Bone marrow (tissue), 2 donors: Measurements from ENCODE around the gene MUC21.
"Not testable (repeated sequence)": the region's sequence is repeated elsewhere in the genome, so short reads cannot be mapped to it uniquely, and the experiment has no call there.

Experiments used
- DNase-seq, 2 donors: peaks; one replicate each; lab custom pipeline; 2025; lab: John Stamatoyannopoulos, UW

The MUC21 gene

DNA sequence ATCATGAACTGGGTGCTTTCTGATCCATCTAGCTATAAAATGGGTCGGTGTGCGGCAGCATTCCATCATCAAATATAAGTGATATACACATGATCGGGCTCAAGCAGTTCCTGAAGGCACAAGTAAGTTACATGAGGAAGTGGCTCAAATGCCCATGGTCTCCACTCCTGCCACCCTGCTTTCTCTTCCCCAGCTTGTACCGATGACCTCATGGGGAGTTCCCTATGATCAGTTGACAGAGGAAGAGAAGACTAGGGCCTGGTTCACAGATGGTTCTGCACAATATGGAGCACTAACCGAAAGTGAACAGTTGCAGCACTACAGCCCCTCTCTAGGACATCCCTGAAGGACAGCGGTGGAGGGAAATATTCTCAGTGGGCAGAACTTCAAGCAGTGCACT, 14.3 kb upstream of the MUC21 start:
- not testable (repeated sequence) for DNase-seq

DNA sequence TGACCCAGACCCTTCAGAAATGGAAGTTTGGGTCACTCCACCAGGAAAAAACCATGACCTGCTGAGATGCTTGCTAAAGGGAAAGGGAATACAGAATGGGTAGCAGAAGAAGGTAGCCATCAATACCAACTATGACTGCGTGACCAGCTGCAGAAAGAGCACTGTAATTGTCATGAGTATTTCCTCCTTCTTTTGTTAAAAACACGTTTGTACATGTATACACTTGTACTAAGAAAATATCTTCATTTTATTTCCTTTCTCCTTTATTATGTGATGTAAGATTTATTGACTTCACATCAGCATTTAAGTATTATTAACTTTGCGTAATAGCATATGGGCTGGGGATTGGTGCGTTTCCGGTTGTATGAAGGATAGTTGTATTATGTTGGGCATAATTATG, 12.6 kb upstream of the MUC21 start:
- no peak for DNase-seq

DNA sequence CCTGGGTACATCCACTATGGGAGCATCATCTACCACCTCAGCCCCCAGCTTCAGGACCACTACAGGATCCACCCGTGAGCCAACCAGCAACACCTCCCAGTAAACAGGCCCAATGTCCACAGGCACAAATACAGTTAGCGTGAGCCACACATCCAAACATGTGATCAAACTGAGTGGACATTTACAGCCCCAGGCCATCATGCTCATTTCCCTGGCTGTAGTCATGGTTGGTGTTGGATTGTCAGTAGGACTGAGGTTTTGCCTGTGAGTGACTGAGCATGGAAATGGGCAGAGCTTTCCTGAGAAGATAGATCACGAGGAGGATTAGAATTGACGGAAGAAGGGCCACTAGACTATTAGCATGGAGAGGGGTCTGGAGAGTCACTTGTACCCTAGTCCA, 10.7 kb upstream of the MUC21 start:
- no peak for DNase-seq

DNA sequence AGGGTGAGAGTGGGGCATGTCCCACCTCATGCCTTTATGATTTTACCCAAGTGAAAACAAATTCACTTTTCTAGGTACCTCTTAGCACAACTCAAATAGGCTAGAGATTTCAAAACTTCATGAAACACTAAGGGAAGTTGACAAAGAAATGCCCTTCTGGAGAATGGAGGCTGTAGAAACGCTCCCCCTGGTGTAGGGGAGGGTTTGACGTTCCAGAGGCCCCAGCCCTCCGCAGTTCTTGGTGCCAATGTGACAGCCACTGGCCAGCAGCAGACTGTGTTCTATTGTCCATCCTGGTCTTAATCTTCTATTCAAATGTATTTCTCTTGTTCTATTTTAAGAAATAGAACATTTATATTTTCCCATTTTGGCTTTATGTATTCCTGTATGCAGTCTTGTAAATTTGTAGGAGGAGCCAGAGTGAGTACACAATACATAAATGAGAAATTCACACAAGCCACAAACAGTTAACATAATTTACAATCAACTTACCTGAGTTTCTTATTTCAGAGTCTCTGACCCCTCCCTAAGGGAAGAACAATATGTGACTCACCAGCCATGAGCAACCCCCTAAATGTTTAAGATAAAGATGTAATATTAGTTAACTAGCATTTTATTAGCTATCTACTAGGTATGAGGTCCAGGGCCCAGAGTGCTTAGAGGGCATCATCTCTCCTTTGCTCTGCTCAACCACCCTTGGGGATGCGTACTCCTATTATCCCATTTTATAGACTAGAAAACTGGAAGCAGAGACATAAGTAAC, 8.8 kb upstream of the MUC21 start:
- DNase-seq = no peak

DNA sequence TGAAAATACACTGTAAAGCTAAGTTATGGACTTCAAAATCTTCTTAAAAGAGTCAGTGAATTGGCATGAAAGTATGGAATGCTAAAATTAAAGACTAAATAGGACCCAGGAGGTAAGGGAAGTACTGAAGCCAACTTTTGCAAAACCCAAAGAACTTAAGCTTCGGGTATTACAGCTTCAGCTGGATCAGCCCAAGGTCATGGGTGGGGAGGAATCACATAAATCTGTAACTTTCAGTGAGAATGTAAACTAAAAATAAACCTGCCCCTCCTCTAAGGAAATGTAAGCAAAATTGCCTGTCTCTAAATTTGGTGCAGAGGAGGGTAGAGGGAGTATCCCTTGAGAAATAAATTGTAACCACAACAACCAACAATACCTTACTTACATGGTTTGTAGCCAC, 4.4 kb upstream of the MUC21 start:
- DNase-seq = no peak

DNA sequence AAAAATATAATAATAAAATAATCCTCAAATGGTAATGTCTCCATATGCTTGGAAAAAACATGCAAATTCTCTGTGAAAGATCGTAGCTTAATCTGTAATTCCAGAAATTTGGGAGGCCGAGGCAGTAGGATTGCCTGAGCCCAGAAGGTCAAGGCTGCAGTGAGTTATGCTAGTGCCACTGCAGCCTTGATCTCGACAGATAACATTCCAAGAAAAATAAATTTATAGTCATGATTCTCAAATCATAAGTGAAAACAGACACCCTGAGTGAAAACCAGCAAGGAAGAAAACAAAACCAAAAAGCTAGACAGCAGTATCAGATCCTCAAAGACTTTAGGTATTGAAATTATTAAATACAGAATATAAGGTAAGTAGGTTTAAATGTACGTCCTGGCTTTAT, 3.8 kb upstream of the MUC21 start:
- DNase-seq = no peak

DNA sequence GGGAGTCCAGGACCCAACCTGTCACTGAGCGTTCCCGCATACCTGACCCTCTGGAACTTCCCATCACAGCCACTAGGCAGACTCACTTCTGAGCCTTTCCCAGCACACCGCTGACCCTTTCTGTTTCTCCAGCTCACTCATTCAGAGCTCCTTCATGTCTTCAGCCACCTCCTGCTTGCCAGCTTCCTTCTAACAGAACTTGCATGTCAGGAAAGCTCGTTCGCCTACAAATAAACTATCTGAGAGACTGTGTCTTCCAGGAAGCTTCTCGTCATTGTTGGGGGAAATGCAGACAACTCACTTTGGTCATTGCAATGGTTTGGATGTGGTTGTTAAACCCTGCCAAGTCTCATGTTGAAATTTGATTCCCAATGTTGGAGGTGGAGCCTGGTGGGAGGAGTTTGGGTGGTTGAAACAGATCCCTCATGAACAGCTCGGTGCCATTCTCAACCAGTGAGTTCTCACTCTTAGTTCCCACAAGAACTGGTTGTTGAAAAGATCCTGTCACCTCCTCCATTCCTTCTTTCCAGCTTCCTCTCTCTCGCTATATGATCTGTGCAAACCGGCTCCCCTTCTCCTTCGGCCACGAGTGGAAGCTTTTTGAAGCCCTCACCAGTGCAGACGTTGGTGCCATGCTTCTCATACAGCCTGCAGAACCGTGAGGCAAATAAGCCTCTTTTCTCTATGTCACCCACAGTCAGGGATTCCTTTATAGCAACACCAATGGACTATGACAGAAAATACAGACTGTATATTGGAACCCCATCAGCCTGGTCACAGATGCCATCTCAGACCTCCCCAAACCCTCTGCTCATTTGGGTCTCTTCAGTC, 1.4 kb upstream of the MUC21 start:
- DNase-seq = no peak

DNA sequence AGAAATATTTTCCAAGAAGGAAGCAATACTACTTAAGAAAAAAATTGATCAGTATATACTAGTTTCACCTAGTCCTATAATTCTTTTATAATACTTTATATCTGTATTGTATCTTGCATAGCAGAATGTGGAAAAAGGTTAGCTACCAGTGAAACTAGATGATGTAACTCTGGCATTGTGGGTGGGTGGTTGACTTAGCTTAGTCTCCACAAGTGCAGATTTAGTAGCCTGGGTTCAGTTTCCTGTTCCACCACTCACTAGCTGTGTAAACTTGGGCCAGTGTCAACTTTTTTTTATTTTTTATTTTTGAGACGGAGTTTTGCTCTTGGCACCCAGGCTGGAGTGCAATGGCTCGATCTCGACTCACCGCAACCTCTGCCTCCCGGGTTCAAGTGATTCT, 2.0 kb downstream of the MUC21 start:
- DNase-seq = no peak

DNA sequence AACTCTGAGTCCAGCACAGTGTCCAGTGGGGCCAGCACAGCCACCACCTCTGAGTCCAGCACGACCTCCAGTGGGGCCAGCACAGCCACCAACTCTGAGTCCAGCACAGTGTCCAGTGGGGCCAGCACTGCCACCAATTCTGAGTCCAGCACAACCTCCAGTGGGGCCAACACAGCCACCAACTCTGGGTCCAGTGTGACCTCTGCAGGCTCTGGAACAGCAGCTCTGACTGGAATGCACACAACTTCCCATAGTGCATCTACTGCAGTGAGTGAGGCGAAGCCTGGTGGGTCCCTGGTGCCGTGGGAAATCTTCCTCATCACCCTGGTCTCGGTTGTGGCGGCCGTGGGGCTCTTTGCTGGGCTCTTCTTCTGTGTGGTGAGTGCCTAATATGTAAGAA, 3.8 kb downstream of the MUC21 start:
- DNase-seq = no peak

DNA sequence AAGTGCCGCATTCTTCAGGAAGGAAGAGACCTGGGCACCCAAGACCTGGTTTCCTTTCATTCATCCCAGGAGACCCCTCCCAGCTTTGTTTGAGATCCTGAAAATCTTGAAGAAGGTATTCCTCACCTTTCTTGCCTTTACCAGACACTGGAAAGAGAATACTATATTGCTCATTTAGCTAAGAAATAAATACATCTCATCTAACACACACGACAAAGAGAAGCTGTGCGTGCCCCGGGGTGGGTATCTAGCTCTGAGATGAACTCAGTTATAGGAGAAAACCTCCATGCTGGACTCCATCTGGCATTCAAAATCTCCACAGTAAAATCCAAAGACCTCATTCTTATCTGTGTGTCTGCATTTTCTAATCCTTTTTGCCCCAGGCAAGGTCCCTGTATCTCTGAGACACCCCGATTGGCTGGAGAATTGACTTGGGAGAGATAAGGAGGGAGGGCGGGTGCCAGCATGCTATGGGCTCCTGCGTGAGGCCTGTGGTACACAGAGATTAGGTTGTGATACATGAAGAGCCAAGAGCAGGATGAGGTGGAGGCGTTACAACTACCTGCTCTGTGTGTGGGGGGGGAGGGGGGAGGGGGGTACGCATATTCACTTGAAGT, 4.8 kb downstream of the MUC21 start:
- no peak for DNase-seq

DNA sequence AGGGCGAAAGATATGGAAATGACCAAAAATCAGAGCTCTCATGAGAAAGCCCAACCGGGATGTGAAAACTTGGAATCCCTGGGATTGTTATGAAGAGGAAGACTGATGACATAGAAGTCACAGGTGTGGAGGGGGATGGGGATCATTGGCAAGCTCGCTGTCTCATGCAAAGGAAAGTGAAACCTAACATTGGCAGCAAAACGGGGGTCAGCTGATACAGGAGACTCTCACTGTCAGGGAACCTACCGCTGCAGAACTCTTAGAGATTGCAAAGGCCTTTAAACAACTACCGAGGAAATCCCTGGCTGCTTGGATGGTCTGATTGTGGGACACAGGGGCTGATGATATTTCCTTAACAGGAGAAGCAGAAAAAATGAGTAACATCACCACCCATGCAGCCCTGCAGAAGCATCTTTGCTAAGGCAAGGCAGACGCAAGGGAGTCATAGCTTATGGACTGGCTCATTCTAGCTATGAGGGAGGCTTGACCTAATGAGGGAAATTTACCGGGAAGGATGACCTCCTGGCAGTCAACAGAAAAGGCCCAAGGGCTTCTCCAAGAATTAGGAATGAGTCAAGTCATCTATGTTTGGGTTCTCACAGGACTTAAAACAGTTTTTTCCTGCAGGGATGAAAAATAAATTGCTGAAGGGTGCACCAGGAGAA, 7.0 kb downstream of the MUC21 start:
- DNase-seq = no peak

DNA sequence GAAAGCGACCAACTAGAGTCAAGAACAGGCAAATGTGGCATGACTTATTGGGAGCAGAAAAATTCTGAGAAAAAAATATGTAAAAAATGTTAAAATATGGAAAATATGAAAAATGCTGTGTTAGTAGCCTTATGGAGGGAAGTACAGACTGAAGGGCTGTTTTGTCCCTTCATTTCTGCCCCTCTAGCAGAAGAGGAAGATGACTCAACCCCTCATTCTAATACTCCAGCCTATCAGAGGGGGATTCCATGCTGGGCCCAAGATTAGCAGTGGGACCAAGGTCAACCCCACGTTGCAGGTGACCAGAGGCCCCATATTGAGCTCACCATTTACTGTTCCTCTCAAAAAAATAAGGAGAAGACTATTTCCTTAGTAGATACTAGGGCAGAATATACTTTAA, 8.4 kb downstream of the MUC21 start:
- no peak for DNase-seq

DNA sequence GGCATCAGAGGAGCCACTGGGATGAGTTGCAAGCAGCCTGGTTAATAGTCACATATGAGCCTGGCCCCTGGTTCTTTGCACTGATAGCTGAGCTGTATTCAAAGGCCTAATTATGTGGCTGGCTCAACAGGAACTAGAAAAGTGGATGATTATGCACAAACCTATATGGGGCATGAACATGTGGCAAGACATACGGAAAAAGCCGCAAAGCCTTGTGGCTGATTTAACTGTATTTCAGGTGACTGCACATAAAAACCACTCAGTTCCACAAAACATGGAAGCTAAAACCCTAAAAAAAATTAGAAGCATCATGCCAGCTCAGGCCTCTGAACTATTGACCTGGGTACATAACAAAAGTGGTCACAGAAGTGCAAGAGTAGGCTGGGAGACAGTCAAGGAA, 13.8 kb downstream of the MUC21 start:
- no peak for DNase-seq

DNA sequence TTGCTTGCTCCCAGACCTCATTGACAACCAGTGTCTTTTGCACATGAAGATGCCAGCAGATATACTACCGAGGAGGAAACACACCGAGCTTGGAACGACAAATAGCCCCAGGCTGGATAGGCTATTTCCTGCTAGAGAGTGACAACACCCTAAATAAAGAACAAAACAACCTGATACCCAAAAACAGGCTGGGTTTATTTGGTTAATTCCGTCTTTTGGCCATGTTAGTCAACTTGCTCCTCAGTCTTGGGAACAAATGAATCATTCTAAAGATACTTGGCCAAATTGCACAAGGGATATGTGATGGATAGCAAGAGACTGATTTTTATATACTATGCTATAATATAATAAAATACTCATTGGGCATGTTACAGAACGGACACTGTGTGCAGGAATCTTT, 15.3 kb downstream of the MUC21 start:
- DNase-seq = no peak

DNA sequence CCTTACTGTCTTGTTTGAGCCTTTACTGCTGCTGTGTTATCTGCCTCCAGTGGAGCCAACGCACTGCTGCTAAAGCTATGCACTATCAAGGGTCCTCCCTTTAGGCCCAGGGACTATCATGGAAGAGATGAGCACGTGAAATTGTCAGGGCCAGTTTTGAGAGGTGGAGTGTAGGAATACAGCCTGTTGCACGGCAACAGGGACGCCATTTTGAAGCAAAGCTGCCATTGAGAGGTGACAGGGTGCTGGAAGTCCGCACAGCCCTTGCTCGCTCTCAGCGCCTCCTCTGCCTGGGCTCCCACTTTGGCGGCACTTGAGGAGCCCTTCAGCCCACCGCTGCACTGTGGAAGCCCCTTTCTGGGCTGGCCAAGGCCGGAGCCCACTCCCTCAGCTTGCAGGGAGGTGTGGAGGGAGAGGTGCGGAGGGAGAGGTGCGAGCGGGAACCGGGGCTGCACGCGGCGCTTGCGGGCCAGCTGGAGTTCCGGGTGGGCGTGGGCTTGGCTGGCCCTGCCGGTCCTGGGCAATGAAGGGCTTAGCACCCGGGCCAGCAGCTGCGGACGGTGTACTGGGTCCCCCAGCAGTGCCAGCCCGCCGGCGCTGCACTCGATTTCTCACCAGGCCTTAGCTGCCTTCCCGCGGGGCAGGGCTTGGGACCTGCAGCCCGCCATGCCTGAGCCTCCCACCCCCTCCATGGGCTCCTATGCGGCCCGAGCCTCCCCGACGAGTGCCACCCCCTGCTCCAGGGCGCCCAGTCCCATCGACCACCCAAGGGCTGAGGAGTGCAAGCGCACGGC, 16.7 kb downstream of the MUC21 start:
- not testable (repeated sequence) for DNase-seq

DNA sequence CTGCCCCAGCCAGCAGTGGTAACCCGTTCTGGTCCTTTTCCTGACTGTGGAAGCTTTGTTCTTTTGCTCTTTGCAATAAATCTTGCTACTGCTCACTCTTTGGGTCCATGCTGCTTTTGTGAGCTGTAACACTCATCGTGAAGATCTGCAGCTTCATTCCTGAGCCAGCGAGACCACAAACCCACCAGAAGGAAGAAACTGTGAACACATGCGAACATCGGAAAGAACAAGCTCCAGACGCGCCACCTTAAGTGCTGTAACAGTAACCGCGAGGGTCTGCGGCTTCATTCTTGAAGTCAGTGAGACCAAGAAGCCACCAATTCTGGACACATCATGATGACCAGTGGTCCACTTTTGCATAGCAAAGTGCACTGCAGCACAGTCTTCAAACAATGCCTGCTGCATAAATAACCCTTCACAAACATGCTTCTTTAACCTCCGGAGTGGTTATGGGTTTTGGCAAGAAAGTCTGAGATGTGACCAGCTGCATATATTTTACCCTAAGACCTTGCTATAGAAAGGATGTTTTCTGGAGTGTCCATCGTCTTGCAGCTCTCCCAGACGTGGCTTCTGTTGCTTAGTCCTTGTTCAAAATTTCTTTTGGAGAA, 17.9 kb downstream of the MUC21 start:
- DNase-seq = no peak

DNA sequence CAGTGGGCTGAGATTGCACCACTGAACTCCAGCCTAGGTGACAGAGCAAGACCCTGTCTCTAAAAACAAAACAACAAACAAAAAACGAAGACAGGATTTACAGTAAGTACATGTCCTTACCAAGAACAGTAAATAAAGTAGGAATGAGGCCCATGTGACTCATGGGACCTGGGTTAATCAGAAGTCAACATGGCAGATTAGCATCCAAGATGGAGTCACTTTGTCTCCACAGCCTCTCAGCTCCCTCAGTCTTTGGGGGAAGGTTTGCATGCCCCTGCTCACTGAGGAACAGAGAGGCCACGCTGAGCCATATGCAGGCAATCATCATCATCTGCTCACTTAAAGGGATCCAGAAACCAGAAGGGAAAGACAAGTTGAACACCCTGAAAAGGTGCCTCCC, 19.0 kb downstream of the MUC21 start:
- no peak for DNase-seq

DNA sequence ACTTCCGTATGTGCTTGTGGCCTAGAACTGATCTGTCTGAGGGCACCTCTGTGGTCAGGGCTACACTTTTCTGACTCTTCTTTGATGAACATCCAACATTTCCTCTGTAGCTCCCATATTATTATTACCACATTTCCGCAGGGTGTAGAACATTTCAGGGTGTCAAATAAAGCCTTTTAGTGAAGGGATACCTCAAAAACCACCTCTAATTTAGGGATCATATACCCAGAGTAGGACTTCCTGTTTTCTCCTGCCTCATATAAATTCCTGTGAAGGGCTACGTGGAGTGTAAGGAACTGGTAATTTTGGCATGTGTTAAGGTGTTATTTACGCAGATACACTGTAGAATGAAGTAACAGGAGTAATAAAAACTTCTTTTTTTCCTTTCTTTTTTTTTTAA, 21.3 kb downstream of the MUC21 start:
- no peak for DNase-seq

DNA sequence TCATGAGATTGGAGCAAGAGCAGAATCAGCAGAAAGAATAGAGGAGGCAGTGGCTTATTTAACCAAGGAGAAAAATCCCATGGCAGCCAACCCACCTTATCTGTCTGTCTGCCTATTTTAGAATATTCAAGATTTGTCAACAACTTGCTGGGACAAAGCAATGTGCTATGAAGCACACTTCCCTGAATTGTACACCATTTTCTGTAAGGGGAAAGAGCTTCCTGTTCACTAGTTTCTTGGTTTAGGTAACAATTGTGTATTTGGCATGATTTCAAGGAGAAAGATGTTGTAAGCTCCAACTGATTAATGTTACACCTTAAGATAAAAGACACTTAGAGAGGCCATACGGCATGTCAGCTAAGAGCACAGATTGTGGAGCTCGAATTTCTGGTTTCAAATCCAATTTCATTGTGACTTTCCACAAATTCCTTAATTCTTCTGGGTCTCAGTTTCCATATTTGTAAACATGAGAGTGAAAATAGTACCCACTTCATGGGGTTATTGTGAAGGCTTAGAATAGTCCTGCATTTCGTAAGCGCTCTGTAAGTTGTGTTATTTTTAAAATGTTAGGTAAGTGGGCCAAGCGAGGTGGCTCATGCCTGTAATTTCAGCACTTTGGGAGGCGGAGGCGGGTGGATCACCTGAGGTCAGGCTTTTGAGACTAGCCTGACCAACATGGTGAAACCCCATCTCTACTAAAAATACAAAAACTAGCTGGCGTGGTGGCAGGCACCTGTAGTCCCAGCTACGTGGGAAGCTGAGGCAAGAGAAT, 21.9 kb downstream of the MUC21 start:
- DNase-seq = no peak

DNA sequence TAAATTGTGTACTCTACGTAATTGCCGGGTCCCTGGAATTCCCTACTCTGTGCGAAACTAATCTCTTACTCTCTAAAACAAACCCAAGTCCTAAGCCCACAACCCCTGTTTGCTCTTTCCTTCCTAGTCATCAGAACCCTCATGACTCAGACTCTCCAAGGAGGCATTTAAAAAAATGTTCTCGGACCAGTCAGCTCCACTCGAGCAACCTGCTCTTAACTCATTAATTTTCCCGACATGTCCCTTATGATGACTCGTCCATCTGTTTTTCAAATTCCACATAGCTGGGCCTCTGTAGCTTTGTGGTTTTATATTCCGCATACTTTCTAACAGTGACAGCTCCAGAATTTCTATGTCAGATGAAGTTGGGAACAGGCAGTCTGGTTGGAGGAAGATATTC, 24.2 kb downstream of the MUC21 start:
- DNase-seq = no peak

DNA sequence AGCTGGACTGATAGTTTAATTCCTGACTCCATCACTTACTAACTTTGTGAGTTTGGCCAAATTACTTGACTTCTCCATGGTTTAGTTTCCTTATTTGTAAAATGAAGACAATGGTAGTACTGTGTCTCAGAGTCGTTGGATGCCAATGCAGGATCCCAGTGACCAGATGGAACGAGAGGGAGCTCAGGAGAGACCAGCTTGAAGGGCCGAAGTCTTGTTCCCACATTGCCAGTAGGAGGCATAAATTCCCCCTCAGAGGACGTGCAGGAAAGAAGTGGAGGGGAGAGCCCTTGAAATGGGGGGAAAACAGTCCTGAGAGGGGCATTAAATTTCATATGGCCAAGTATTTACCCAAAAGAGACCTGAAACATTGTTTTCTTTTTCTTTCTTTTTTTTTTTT, 24.6 kb downstream of the MUC21 start:
- DNase-seq = no peak
